T47D (cell line): Measurements from ENCODE around the gene CD28.
"Not testable (repeated sequence)": the region's sequence is repeated elsewhere in the genome, so short reads cannot be mapped to it uniquely, and the experiment has no call there.

ENCODE experiments used
- DNase-seq, 2 experiments: peaks; one replicate each; pipeline versions ENCODE4 v3.0.0 to v3.0.0-alpha.2; 2011 to 2012; ENCODE audit warnings: low read depth in 1 of 2, low spot score in 1 of 2
- JUND ChIP-seq: IDR thresholded peaks from 2 replicates; pipeline ENCODE4 v1.6.1; 2012; ENCODE audit warnings: low read depth
- in situ Hi-C: cut with HindIII; loops from 2 replicates; pipeline ENCODE4 v1.10.0; 2016; ENCODE audit warnings: low sequenced_read_pairs, low pct_unique_long_range_greater_than_20kb

CD28 gene

DNA sequence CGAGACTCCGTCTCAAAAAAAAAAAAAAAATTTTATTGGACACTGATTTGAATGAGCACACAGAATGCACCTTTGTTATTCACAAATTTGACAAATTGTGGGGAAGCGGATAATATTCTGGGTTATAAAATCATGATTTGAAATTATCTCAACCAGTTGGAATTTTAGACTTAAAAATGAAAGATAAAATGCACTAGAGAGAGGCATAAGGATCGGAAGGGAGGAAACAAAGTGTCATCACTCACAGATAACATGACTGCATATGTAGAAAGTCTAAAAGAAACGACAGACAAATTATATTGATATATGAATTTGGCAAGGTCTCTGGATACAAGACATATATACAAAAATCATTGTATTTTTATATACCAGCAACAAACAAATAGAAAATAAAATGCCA is 70.6 kb downstream of the CD28 start:
- in situ Hi-C loops, result no loop called here
- no peak for DNase-seq
- no peak for TF ChIP-seq JUND

GRCh38 chr2:203779477-203780073 is 73.1 kb downstream of the CD28 start:
- DNase-seq, in situ Hi-C loops: not testable (repeated sequence)

DNA sequence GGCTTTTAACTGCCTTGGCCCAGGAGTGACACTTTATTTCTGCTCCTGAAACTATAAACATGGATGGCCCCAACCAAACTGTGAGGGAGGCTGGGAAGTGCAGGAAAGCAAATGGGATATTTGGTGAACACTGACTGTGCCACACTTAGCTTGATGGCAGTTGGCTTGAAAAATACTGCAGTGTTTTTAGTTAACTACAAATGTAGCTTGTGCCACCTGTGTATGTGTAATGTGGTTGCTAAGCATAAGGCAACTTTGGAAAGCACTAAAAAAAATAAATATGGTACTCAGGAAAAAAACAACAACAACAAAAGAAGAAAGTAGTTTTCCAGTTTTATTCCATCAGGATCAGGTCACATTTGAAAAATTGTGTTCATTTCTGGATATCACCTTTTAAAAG is 73.8 kb downstream of the CD28 start:
- no peak for TF ChIP-seq JUND
- no peak for DNase-seq
- in situ Hi-C loops, result no loop called here

DNA sequence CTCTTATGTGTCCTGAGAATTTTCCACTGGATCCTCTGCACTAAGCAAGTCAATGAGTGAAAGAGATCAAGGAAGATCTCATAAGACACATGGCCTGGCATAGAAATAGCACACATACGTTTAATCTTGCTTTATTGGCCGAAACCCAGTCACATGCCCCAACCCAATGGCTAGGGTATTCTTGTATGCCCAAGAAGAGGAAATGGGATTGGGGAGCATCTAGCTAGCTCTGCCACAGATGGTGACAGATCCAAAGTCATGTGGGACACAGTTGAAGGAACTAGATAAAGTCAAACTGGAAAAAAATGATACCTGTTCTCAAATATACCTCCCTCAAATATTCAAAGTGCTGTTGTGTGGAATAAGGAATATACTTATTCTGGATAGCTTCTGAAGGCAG is 74.7 kb downstream of the CD28 start:
- no peak for DNase-seq
- TF ChIP-seq JUND, result no peak
- in situ Hi-C loops, result no loop called here

DNA sequence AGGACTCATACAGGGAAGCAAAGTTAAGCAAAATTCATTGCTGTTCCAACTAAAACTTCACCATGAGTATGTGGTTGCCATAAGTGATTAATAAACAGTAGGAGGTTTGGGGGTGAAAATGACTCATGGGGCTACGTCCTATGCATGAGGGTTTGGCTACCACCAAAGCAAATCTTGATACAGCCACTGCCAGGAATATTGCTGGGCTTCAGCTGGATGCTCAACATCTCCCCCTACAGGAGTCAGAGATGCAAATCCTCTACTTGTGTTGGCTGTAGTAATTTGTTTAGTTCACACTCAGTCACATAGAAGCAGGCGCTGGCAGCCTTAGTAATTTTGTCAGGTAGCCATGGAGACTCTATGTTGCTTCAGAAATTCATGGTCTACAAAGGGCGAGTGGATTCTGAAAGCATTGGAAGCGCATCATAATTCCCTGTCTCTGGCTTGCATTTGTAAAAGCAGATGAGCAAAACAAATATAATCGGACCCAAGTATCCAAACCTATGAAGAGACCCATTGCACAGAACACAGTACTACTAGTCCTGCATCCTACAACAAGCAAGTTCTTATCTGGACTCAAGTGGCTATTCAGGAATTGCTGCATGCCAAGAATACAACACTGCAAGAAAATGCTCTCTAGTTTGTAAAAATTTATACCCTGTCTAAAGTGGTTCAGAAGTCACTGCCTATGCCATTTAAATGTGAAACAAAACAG is 76.0 kb downstream of the CD28 start:
- peak in 1 of 2 experiments; percentile 49 for DNase-seq
- in situ Hi-C loops, result no loop called here
- TF ChIP-seq JUND, result no peak

DNA sequence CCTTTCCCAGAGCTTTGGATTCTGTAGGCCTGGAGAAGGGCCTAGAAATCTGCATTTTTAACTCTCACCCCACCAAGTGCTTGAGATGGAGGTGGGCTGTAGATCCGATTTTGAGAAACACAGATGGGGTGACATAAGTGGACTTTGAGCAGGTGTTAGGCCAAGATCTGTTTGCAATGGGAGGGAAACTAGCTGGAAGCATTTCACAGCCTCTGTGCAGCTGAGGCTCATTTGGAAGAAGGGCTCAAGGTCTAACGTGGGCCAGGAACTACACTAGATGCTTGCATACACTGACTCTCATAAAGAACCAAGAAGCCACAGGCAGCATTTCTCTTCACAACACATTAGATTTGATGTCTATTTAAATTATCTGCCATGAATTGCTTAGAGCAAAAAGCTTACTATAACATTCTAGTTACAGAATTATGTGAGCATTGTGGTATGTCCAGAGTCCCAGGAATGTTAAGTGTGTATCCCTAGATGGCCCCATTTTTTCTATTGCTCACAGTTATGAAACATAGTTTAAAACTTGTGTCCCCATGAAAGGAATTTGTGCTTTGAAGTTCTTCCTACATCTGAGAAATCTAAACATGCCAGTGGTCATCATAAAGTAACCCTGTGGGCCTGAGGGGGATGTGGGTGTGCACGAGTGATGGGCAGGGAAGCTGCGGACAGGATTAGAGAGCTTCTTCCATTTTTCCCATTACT is 77.2 kb downstream of the CD28 start:
- TF ChIP-seq JUND, result no peak
- in situ Hi-C loops, result no loop called here
- no peak for DNase-seq

- in situ Hi-C loops, DNase-seq: not testable (repeated sequence)
These were observed 78.4 kb downstream of the CD28 start for GRCh38 chr2:203784710-203785270.

GRCh38 chr2:203785391-203786110 is 79.1 kb downstream of the CD28 start:
- DNase-seq, in situ Hi-C loops: not testable (repeated sequence)

GRCh38 chr2:203786549-203787351 is 80.3 kb downstream of the CD28 start:
- in situ Hi-C loops, result no loop called here
- no peak for TF ChIP-seq JUND
- DNase-seq, result peak in 1 of 2 experiments; percentile 28

GRCh38 chr2:203787979-203788378 is 81.5 kb downstream of the CD28 start:
- in situ Hi-C loops, result no loop called here
- no peak for DNase-seq
- TF ChIP-seq JUND, result no peak
